Gastroesophageal sphincter (tissue), 4 donors: ENCODE measurements around the gene DCLK3. TPM values are rescaled to one million over a fixed set of nuclear protein-coding genes. Genes with fewer than 3 reads are reported as not detected.

Experiments used
- ATAC-seq: fragments of 150-250 bp; one replicate; pipeline ENCODE4 v1.9.1; 2016; ENCODE audit warnings: mild to moderate bottlenecking, moderate library complexity
- H3K27ac ChIP-seq, 4 donors: fragments of 200-600 bp; sonication (generic) in 3 of 4; 1 replicate in 3 of 4; 2 replicates in 1 of 4; pipeline ENCODE4 v1.5.1; 2016 to 2019
- H3K27me3 ChIP-seq: fragments of 200-600 bp; sonication (generic); one replicate; pipeline ENCODE4 v1.5.1; 2019
- H3K36me3 ChIP-seq, 2 donors: fragments of 200-600 bp; sonication (generic); one replicate each; pipeline ENCODE4 v1.5.1; 2019; ENCODE audit warnings: control low read depth in 1 of 2
- H3K4me1 ChIP-seq, 3 donors: fragments of 200-600 bp; sonication (generic); 1 replicate in 2 of 3; 2 replicates in 1 of 3; pipeline ENCODE4 v1.5.1; 2016 to 2019; ENCODE audit warnings: control low read depth in 2 of 3
- H3K4me3 ChIP-seq, 2 donors: fragments of 200-600 bp; sonication (generic); one replicate each; pipeline ENCODE4 v1.5.1; 2019; ENCODE audit warnings: mild to moderate bottlenecking in 1 of 2, moderate library complexity in 1 of 2
- H3K9me3 ChIP-seq, 3 donors: fragments of 200-600 bp; sonication (generic); one replicate each; pipeline ENCODE4 v1.5.1; 2017 to 2019; ENCODE audit warnings: control low read depth in 2 of 3
- CTCF ChIP-seq, 4 experiments: fragments of 200-600 bp in 2 of 4; fragments of 450-650 bp in 2 of 4; sonication (generic) in 1 of 4; IDR thresholded peaks; one replicate each; pipeline ENCODE4 v1.5.1; 2017 to 2019; ENCODE audit warnings: antibody characterized with exemption in 4 of 4, mild to moderate bottlenecking in 2 of 4, moderate library complexity in 2 of 4
- EP300 ChIP-seq: sonication (generic); formaldehyde crosslinking; IDR thresholded peaks from one replicate; pipeline ENCODE4 v1.6.1; 2017; ENCODE audit warnings: antibody characterized with exemption, mild to moderate bottlenecking
- POLR2A ChIP-seq, 2 donors: fragments of 450-650 bp; IDR thresholded peaks; one replicate each; pipeline ENCODE4 v1.6.1; 2017; ENCODE audit warnings: antibody characterized with exemption in 2 of 2, mild to moderate bottlenecking in 2 of 2, moderate library complexity in 1 of 2
- POLR2AphosphoS5 ChIP-seq: sonication (generic); formaldehyde crosslinking; IDR thresholded peaks from one replicate; pipeline ENCODE4 v1.6.1; 2017; ENCODE audit warnings: antibody characterized with exemption
- WGBS, 2 donors: methylation state at CpG; one replicate each; pipeline ENCODE4 v1.1.5; 2018; ENCODE audit warnings: low coverage in 1 of 2; 5-methylcytosine and 5-hydroxymethylcytosine counted together
- total RNA-seq, 4 donors: library from RNA; depleted of rRNA; stranded (reverse); fragments of >200 nt; gene quantifications; one replicate each; pipeline ENCODE4 v1.1.0, GENCODE V29; 2016

The DCLK3 gene
- total RNA-seq, 4 donors from 2014 or later = 0.27 to 0.62 TPM; not detected in 2

DNA sequence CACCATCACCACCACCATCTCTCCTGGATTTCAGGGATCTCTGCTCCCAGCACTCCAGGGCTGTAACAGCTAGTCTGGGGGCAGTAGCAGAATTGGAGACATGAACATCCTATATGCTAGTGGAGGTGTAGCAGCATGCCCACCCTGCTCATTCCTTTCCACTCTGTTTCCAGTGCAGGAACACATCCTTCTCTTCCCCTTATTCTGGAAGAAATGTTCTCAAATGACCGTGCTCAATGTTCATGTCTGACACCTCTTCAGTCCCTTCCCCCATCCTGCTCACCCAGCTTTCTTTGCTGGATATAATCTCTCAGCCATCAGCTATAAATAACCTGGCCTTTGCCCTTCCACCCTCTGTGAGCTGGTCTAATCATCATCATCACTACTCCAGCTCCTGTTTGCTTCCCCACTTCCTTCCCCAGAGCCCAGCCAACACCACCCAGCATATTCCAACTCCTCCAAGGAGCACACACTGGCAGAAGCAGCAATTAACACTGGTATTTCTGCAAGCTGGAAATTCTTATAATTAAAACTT lies 31.1 kb downstream of the DCLK3 start:
- TF ChIP-seq POLR2A (IDR thresholded peaks at IDR 0.05) (no peak), POLR2AphosphoS5 (no peak), EP300 (no peak), CTCF (IDR thresholded peaks at IDR 0.05) (no peak)
- no peak overlapping the region for H3K27ac ChIP-seq
- H3K36me3 ChIP-seq = no peaks in the 10 kb centered on the region
- ATAC-seq = no peak
- H3K9me3 ChIP-seq = no peaks in the 10 kb centered on the region
- no peaks in the 10 kb centered on the region for H3K4me1 ChIP-seq
- H3K4me3 ChIP-seq = no peak overlapping the region
- peaks cover 8% of the 10 kb centered on the region for H3K27me3 ChIP-seq
- WGBS, 2 donors = 70 to 88% methylated on average over 1 of the region's 1 CpG

DNA sequence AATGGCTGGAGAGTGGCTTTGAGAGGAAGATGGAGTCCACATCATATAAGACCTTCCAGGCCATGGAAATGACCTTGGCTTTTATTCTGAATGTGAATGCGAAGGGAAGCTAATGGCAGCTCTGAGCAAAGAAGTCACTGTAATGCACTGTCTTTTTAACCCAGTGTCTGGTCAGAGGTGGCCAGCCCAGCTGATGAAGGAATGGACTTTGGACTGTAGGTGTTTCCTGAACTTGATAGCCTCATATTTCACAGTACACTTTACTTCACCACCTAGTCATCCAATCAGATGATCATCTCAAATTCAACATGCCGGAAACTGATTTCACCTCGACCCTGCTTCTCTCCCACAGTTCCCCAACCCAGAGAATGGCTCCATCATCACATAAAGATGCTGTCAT lies 33.4 kb downstream of the DCLK3 start:
- no peaks in the 10 kb centered on the region for H3K9me3 ChIP-seq
- H3K36me3 ChIP-seq = no peaks in the 10 kb centered on the region
- no peaks in the 10 kb centered on the region for H3K4me1 ChIP-seq
- H3K27me3 ChIP-seq = peaks cover 14% of the 10 kb centered on the region
- TF ChIP-seq POLR2A (IDR thresholded peaks at IDR 0.05) = no peak
- TF ChIP-seq EP300 = no peak
- no peak for TF ChIP-seq POLR2AphosphoS5
- no peak for TF ChIP-seq CTCF (IDR thresholded peaks at IDR 0.05)
- no peak overlapping the region for H3K4me3 ChIP-seq
- WGBS, 2 donors = 80 to 93% methylated on average over 1 to 3 of the region's 3 CpGs
- ATAC-seq = no peak
- no peak overlapping the region for H3K27ac ChIP-seq

- H3K27me3 ChIP-seq = peaks cover 14% of the 10 kb centered on the region
- no peak overlapping the region for H3K4me3 ChIP-seq
- ATAC-seq = no peak
- peak; percentile 48 to 75 (median 68) for TF ChIP-seq CTCF (IDR thresholded peaks at IDR 0.05)
- TF ChIP-seq EP300 = no peak
- no peak overlapping the region for H3K27ac ChIP-seq
- WGBS, 2 donors = 31 to 41% methylated on average over 6 to 9 of the region's 9 CpGs
- H3K4me1 ChIP-seq = no peaks in the 10 kb centered on the region
- no peaks in the 10 kb centered on the region for H3K36me3 ChIP-seq
- H3K9me3 ChIP-seq = no peaks in the 10 kb centered on the region
Measured at GRCh38 chr3:36729204-36730056, 34.9 kb downstream of the DCLK3 start.

- no peak overlapping the region for H3K4me3 ChIP-seq
- H3K9me3 ChIP-seq = no peaks in the 10 kb centered on the region
- no peak for TF ChIP-seq CTCF (IDR thresholded peaks at IDR 0.05)
- no peak for TF ChIP-seq POLR2A (IDR thresholded peaks at IDR 0.05)
- no peak for TF ChIP-seq EP300
- no peak for TF ChIP-seq POLR2AphosphoS5
- no peak for ATAC-seq
- no peaks in the 10 kb centered on the region for H3K4me1 ChIP-seq
- no peaks in the 10 kb centered on the region for H3K27me3 ChIP-seq
- H3K36me3 ChIP-seq = no peaks in the 10 kb centered on the region
- 49 to 78% methylated on average over 5 of the region's 5 CpGs for WGBS, 2 donors
- no peak overlapping the region for H3K27ac ChIP-seq
Measured at GRCh38 chr3:36714343-36715086, 49.8 kb downstream of the DCLK3 start.
